NCI-H146 (cell line): Measurements from ENCODE around the gene SLC16A2.
A peak's percentile ranks its signal among the peaks of the same experiment; 100 is the strongest.

Experiments
- DNase-seq: peaks from one replicate; lab custom pipeline; 2025; lab: John Stamatoyannopoulos, UW

SLC16A2 gene

GRCh38 chrX:74421036-74421739, at the start of gene SLC16A2:
TSS of gene SLC16A2 (plus strand) at chrX:74421493. CDS start at chrX:74421638, 145 bp downstream.
- DNase-seq: peak; percentile 33

GRCh38 chrX:74372272-74372671, 49.0 kb upstream of the SLC16A2 start:
- no peak for DNase-seq

- DNase-seq: no peak
Observed at GRCh38 chrX:74377282-74377681, 44.0 kb upstream of the SLC16A2 start.

GRCh38 chrX:74382613-74383012, 38.7 kb upstream of the SLC16A2 start:
- DNase-seq: peak; percentile 15

GRCh38 chrX:74383611-74384010, 37.7 kb upstream of the SLC16A2 start:
- no peak for DNase-seq

- DNase-seq: no peak
Observed at GRCh38 chrX:74389016-74389722, 32.1 kb upstream of the SLC16A2 start.

GRCh38 chrX:74395556-74395955, 25.7 kb upstream of the SLC16A2 start:
- DNase-seq: no peak

GRCh38 chrX:74405973-74406489, 15.3 kb upstream of the SLC16A2 start:
- no peak for DNase-seq

GRCh38 chrX:74408304-74408703, 13.0 kb upstream of the SLC16A2 start:
- no peak for DNase-seq

- peak; percentile 6 for DNase-seq
Observed at GRCh38 chrX:74419864-74420195, 1.5 kb upstream of the SLC16A2 start.

GRCh38 chrX:74420196-74421035, 877 bp upstream of the SLC16A2 start:
- DNase-seq: peak; percentile 23

- DNase-seq: no peak
Observed at GRCh38 chrX:74421740-74422352, 553 bp downstream of the SLC16A2 start.

GRCh38 chrX:74422576-74423288, 1.4 kb downstream of the SLC16A2 start:
- no peak for DNase-seq

GRCh38 chrX:74423289-74423998, 2.2 kb downstream of the SLC16A2 start:
- DNase-seq: no peak

- DNase-seq: no peak
Observed at GRCh38 chrX:74426071-74426470, 4.8 kb downstream of the SLC16A2 start.

- no peak for DNase-seq
Observed at GRCh38 chrX:74426615-74427014, 5.3 kb downstream of the SLC16A2 start.

GRCh38 chrX:74431797-74432196, 10.5 kb downstream of the SLC16A2 start:
- DNase-seq: no peak

GRCh38 chrX:74434336-74434735, 13.0 kb downstream of the SLC16A2 start:
- DNase-seq: no peak

- DNase-seq: no peak
Observed at GRCh38 chrX:74437530-74437929, 16.2 kb downstream of the SLC16A2 start.

- DNase-seq: no peak
Observed at GRCh38 chrX:74438764-74439163, 17.5 kb downstream of the SLC16A2 start.

- no peak for DNase-seq
Observed at GRCh38 chrX:74445099-74445498, 23.8 kb downstream of the SLC16A2 start.
